PFSK-1 (cell line): ENCODE measurements around the gene OR8B8.

Experiments used
- POLR2AphosphoS5 ChIP-seq: IDR thresholded peaks from 2 replicates; pipeline ENCODE4 v1.6.1; 2012; ENCODE audit warnings: low read depth, mild to moderate bottlenecking, control low read depth, low read length, moderate library complexity
- REST ChIP-seq, 2 experiments: IDR thresholded peaks; 2 replicates each; pipeline versions ENCODE4 v1.6.1 to v1.8.0; 2011 to 2012; ENCODE audit warnings: low read depth in 2 of 2, low read length in 2 of 2, control low read depth in 1 of 2, inconsistent platforms in 1 of 2, mild to moderate bottlenecking in 1 of 2, moderate library complexity in 1 of 2; ENCODE audit not compliant: insufficient read depth in 1 of 2
- TAF1 ChIP-seq: IDR thresholded peaks from 2 replicates; pipeline ENCODE4 v1.6.1; 2012; ENCODE audit warnings: low read length, control low read depth, borderline replicate concordance; ENCODE audit not compliant: insufficient read depth

- no peak for TF ChIP-seq TAF1
- TF ChIP-seq POLR2AphosphoS5 = no peak
- TF ChIP-seq REST (IDR thresholded peaks at IDR 0.05; ENCODE audit: insufficient read depth in 1 of 2, low read depth in 2 of 2, low read length in 2 of 2) = no peak
These were observed 19.9 kb upstream of the OR8B8 start for GRCh38 chr11:124465368-124465767.
